ENCODE measurements around the gene SACM1L.
"Not testable (repeated sequence)": the region's sequence is repeated elsewhere in the genome, so short reads cannot be mapped to it uniquely, and the experiment has no call there.

Gene SACM1L

GRCh38 chr3:45695166-45695565 lies 6.0 kb downstream of the SACM1L start:
- not testable (repeated sequence) for DNase-seq

GRCh38 chr3:45700570-45701073 lies 11.4 kb downstream of the SACM1L start:
- no peak for DNase-seq

GRCh38 chr3:45701172-45701867 lies 12.1 kb downstream of the SACM1L start:
- no peak for DNase-seq

GRCh38 chr3:45704301-45704943 lies 15.2 kb downstream of the SACM1L start:
- no peak for DNase-seq

GRCh38 chr3:45705839-45706808 lies 16.9 kb downstream of the SACM1L start:
- no peak for DNase-seq

- no peak for DNase-seq
Observed at GRCh38 chr3:45711931-45712330, 22.7 kb downstream of the SACM1L start.

DNA sequence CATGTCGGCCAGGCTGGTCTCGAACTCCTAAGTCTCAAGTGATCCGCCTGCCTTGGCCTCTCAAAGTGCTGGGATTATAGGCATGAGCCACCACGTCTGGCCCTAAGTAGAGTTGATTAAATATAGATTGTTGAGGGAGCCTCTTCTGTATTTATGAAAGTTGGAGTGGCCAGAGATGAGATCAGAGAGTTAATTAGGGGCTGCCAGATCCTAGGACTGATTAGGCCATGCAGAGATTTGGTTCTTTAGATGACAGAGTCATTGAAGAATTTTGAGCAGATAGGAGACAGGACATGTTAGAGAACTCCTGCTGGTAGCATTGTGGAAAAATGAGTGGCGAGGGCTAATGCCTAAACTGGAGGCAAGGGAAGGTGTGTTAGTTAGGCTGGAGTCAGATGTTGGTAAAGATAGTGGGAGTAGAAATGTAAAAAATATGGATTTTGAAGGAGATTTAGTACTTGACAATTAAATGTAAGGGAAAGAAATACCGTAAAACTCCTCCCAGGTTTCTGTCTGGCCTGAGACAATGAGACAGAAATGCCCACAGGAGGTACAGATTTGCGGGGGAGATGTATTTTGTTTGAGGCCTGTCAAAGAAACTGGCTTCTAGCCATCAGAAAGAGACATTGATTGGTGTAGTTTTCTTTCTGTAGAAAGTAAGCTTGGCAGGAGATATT lies 23.4 kb downstream of the SACM1L start:
- no peak for DNase-seq

- no peak for DNase-seq
Observed at GRCh38 chr3:45715945-45716344, 26.7 kb downstream of the SACM1L start.

DNA sequence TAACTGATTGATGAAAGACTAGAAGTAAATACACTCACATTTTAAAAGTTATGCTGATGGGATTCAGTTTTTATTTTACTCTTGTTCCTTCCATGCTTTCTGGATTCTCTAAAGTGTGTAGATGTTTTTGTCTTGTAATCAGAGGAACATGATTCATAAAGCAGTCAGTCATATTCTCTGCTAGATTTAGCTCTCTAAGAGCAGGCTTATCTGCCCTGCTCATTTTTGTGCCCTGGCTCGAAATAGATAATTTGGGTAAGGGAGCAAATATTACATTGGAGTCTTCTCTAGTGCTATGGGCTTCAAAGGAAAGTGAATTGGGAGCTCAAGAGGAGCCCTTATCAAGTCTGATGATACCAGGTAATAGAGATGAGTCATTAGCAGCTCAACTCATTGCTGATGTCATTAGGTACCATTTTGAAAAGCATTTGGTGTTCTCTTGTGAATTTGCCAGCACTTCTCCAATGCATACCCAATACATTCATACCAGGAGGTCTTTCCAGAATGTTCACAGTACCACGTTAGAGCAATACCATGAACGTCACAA lies 27.7 kb downstream of the SACM1L start:
- DNase-seq: no peak

DNA sequence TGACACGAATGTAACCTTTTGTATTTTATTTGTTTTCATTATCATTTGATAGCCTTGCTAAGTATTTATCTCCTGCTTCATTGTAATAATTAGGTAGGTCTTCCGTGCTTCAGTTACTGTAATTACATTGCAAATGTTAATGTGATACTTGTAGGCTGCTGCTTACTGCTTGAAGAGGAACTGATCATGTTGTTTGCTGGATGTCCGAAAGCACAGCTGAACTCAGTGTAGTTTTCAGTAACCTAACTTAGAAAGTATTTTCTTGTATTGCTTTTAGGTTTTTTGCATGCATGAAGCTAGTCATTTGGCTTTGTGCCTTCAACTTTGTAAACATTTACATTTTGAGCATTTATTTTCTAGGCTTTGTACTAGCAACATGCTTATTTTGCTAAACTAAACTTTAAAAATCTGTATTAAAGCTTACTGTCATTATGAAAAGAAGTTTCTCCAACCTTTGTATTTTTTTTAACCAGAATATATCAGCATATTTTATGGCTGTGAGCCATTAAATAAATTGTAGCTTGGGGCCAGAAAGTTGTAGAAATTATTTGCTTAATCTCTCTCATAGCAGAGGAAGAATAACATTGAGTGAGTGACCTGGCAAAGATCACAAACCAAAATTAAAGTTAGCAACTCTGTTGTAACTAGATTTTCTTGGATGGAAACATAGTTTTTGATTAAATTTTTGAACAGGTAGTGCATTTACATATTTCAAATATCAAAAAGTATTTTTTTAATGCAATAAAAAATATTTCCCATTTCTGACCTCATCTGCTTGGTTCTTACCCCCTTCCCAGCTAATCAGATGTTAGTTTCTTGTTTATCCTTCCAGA lies 30.7 kb downstream of the SACM1L start:
- no peak for DNase-seq

DNA sequence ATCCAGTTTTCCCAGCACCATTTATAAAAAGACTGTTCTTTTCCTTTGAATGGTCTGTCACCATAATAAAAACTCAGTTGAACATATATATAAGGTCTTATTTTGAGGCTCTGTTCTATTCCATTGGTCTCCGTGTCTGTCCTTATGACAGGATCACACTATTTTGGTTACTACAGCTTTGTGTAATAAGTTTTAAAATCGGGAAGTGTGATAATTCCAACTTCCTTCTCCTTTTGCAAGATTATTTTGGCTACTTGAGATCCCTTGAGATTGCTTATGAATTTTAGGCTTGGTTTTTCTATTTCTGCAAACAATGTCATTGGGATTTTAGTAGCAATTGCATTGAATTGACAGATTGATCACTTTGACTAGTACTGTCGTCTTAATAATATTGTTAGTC lies 35.7 kb downstream of the SACM1L start:
- no peak for DNase-seq

DNA sequence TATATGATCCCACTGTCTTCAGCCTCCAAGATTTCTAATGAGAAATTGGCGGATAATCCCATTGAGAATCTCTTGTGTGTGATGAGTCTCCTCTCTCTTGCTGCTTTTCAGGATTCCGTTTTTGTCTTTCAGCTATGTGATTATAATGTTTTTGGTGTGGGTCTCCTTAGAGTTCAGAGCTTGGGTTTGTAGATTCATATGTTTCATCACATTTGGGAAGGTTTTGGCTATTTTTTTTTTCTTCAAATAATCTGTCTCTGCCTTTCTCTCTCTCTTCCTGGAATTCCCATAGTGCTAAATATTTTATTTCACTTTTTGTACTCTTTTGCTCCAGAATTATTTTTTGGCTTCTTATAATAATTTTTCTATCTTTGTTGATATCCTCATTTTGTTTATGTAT lies 40.4 kb downstream of the SACM1L start:
- no peak for DNase-seq

- no peak for DNase-seq
Observed at GRCh38 chr3:45730409-45731154, 41.4 kb downstream of the SACM1L start.

DNA sequence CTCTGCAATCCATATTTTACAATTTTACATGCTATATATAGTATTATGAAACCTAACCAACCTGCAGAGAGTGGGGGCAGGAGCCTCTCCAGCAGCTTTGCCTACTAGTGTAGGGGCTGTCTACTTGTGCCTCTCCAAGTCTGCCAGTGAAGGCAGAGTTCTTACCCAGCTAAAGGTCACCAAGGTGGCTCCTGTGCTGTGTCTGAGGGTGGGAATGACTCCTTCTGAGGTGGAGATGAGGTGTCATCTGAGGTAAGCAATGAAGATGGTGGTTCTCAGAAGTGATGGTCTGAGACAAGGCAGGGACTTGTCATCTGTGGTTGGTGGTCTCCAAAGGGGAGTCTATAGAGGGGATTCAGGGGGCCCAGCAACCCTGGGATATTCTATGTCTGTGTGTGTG lies 47.5 kb downstream of the SACM1L start:
- no peak for DNase-seq

- DNase-seq: no peak
Observed at GRCh38 chr3:45737234-45737633, 48.0 kb downstream of the SACM1L start.

- no peak for DNase-seq
Observed at GRCh38 chr3:45739991-45740390, 50.8 kb downstream of the SACM1L start.

DNA sequence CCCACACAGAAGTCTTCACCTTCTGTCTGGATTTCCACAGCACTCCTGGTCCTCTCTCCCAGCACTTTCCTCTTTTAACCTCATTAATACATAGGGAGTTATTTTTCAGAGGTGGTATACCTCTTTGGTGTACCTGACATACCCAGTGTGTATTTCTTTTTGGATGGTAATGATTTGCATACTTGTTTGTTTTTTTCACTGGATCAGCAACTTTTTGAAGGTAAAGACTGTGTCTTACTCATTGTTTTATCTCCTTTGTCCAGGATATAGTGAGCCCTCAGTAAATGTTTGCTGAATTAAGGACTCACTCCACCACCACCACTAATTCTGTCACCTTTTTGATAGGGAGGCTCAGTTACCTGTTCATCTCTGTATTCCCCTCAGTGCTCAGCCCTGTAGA lies 52.1 kb downstream of the SACM1L start:
- no peak for DNase-seq

GRCh38 chr3:45741742-45742460 lies 52.7 kb downstream of the SACM1L start:
- DNase-seq: no peak

DNA sequence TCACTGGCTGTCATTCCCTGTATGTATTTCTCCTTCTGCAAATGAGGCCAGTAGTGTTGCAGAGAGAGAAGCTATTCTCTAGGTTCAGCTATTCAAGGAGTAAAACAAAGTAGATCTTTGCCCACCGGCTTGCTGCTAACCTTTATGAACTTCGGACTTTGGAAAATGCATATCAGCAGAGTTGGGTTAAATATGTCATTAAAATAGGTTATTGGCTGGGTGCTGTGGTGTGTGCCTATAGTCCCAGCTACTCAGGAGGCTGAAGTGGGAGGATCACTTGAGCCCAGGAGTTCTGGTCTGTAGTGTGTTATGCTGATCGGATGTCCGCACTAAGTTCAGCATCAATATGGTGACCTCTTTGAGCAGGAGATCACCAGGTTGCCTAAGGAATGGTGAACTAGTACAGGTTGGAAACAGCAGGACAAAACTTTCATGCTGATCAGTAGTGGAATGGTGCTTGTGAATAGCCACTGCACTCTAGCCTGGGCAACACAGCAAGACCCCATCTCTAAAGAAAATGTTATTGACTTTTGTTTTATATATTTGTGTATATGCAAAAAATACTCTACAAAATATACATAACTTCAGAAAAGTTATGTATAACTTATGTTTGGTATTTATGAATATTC lies 53.4 kb downstream of the SACM1L start:
- no peak for DNase-seq

Measured in activated effector memory CD4-positive, alpha-beta T cell treated with anti-CD3 and anti-CD28 coated beads, Interleukin-2, amount 50 U/mL, for 16 hours (primary cell).